Activated CD4-positive, alpha-beta T cell treated with anti-CD3 and anti-CD28 coated beads for 1 hour (primary cell): ENCODE measurements around the gene SVIP.

Source experiments
- DNase-seq: peaks from one replicate; pipeline ENCODE4 v3.0.0-alpha.2; 2020

The SVIP gene

DNA sequence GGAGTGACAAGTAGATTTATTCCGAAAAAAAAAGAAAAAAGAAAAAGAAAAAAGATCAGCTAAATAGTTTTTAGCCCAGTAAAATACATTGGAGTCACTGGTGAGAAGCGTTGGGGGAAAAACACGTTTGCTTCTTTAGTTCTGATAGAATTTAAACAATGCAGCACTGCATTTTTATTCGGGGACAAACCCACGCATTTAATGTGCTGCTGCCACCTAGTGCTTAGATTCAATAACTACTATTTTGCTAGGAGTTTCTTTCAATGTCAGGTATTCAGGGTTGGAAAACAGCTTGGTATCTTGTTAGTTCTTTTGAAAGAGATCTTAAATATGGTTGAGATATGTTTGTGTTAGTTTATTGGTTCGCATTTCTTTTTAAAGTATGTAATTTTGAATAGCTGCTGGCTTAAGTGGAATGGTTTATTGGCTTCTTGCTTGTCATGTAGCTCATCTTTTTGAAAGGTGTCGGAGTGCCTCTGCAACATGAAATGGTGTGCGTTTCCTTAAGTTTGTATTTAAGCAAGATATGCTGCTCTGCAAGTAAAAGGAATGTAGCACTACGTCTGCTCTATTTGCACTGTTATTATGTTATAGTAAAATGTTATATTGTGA is 41.9 kb downstream of the SVIP start:
- no peak for DNase-seq

DNA sequence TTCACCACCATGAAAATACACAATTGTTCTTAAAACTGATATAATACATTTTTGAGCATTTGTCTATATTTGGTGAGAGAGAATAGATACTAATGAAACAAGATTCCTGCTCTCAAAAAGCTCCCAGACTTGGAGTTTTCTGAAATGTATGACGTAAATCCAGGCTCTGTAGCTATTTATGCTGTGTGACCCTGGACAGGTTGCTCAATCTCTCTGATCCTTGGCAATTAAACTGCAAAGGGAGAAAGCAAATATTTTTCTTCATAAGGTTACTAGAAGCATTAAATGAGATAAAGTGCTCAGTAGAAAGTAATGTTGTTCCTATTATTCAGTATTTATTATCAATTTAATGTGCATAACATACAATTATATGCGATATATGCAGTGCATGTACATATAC is 42.5 kb downstream of the SVIP start:
- no peak for DNase-seq

DNA sequence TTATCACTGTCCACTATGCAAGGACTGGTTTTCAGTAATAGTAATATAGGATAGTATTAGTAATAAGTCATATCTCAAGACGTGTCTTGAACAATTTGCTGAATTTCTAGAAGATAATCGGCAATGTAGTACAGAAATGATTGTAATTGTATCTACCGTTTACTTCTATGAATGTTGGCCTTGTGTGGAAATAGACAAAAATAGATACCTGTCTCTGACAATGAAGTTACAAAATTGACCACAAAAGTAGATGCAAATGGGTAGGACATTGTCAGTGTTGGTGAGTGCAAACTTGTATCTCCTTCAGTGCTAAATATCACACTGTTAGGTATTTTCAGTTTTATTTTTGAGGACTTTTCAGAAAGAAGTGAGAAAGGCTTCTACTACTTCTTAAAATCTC is 43.1 kb downstream of the SVIP start:
- no peak for DNase-seq

DNA sequence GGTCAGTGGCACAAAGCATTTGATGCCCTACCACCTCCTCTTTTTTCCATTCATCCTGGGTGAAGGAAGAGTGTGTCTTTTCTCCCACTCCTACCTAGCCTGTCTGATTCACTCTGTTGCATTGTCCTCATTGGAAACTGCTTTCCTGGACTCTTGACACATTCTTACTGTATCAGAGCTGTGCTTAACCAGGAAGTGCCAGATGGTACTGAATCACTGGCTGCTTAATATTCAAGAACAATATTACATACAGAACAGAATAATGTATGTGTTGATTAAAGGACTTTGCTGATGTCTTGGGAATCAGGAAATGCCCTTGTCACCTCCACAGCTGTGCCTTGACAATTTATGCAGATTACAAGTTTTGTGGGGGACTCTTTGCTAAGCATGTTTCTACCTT is 44.4 kb downstream of the SVIP start:
- DNase-seq: no peak

DNA sequence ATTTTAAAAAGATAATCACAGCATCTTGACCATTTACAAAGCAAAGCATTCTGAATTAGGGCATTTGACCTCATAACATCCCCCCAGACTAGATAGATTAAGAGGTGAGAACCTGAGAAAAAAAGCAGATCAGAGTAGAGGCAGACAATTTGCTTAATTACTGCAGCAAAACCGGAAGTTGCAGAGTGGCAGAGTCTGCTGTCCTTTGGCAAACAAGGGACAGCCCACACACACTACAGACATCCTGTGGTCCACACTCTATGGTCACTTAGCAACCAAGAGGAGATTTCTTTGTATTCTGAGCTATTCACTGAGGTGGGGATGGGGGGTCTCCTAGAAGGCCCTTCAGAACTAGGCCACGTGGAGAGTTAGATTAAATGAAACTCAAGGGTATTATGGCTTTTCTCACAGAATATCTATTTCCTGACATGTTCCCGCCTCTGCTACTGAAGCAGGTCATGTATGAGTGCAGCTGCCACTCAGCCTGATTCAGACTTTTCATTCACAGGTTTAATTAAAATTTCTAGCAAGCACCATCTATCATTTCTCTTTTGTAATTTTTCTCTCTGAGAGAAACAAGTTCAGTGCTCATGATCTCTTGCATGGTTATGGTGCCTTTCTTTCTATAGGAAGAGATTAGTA is 48.5 kb downstream of the SVIP start:
- no peak for DNase-seq

DNA sequence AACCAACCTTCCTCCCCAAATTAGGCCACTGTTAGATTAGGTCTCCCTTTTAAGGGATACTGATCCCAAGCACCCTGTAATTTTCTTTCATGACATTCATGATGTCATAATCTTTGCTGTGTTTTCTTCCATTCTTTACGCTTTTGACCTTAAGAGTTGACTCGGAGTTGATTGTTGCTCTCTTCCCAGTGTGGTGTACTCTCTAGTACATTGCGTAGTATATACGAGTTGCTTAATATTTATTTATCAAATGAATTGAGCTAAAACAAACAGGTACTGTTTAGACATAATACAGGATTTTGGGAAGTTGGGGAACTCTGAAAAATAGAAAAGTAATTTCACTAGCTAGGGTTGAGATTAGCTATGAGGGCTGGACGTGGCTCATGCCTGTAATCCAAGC is 49.8 kb downstream of the SVIP start:
- DNase-seq: no peak

DNA sequence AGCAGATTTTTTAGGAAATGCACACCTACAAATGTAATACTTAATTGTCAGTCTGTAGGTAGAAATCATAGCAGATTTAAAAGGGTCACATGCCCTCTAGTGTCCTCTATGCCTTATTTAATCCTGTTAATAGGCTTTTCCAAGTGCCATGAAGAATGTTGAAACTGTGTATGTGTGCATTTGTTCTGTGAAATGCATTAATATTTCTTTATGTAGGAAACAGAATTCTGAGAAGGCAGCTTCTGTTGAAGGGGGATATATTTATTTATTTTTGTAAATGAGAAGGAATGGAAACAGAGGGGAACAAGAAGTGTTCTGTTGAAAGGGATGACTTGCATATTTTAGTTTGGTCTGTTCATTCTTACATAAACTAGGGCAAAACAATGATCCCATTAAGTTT is 51.0 kb downstream of the SVIP start:
- no peak for DNase-seq

DNA sequence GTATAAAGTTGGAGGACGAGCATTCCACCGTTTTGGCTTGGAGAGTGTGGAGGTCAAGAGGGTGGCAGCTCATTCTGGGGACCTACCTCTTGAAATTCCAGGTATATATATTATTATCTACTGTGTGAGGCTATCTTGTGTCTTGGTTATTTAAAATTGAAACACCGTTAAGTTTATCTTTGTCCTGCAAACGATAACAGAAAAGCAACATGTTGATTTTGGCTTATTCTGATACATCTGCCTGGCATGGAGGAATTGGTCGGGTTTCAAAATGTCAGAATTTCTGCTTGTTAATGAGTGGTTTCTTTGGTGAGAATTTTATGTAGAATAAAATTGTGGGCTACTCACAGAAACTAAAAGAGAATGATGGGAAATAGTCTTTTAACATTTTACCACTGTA is 54.4 kb downstream of the SVIP start:
- DNase-seq: no peak

DNA sequence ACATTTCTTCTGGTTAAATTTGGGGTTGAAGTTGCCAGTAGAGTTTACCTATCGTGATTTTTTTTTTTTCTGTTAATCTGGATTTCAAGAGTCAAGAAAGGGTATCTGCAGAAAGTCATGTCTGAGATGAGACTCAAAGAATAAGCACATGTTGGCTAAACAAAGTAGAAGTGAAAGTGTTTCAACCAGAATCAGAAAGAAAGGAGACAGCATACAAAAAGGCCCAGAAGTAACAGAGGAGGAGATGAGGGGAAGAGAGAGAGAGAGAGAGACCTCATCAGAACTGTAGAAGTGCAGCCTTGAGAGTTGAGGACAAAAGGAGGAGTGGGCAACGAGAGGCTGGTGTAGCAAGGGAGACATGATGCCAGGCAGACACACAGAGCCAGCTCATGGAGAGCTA is 54.9 kb downstream of the SVIP start:
- no peak for DNase-seq

DNA sequence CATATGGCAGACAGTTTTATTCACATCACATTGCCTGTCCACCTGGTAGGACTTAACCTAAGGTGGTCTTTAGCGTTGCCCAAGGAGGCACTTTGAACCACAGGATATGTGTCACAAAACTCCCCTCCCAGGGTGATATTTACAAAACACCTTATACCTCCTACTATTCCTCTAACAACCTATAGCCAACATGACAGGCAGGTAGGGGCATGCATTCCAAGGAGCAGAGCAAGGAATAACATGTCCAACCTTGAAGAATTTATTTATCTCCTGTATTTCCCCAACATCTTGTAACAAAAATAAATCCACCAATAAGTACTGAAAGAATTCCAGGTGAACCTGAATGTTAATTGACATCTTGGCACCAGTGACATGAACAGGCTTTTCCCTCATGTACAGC is 60.5 kb downstream of the SVIP start:
- DNase-seq: no peak
